Measurements from ENCODE around the gene RRP1B.

The RRP1B gene

DNA sequence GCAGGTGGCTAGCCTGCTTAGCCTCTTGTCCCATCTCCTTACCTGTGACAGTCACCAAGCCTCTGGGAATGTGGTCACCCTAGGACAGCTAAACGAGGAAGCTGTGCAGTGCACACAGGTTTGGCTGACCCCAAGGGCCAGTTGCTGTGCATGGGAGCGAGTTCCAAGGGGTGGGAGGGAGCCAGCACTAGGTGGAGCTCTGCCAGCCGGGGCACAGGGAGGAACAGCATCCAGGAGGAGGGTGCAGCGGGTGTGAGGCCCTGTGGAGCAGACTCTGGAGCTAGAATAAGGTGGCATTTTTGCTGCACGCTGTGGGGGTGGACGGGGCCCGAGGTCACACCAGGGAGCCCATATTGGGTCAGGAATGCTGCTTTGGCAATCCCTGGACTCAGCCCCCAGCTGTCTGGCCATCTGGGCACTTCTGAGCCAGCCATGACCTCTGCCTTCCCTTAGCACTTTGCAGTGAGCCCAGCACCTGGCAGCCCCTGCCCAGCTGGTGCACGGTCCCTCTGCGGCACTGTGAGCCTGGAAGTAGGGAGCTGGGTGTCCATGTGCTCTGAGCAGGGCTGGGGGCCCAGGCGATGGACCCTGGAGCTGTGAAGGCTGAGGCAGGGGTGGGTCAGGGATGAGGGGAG is 68.3 kb downstream of the RRP1B start:
- DNase-seq (ENCODE audit: low read depth): no peak

DNA sequence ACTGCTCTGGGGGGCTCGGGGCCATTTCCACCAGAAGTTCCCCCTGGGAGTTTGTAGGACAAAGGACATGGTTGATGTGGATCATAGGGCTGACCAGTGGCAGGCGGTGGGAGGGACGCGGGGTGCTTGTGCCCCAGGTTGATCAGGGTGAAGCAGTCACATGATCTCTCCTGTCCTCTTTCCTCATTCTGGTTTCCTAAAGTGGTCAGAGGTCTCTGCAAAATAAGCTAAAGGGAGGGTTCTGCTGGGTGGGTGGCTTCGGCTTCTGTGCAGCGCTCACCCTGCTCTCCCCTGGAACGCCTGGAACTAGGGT is 68.8 kb downstream of the RRP1B start:
- no peak for DNase-seq (ENCODE audit: low read depth)

GRCh38 chr21:43728467-43729390 is 69.4 kb downstream of the RRP1B start:
- DNase-seq (ENCODE audit: low read depth): peak; percentile 78

GRCh38 chr21:43731476-43731875 is 72.1 kb downstream of the RRP1B start:
- no peak for DNase-seq (ENCODE audit: low read depth)

GRCh38 chr21:43731891-43732711 is 72.7 kb downstream of the RRP1B start:
- no peak for DNase-seq (ENCODE audit: low read depth)

- no peak for DNase-seq (ENCODE audit: low read depth)
Measured at GRCh38 chr21:43733060-43733459, 73.7 kb downstream of the RRP1B start.

- DNase-seq (ENCODE audit: low read depth): peak; percentile 32
Measured at GRCh38 chr21:43733529-43734071, 74.2 kb downstream of the RRP1B start.

DNA sequence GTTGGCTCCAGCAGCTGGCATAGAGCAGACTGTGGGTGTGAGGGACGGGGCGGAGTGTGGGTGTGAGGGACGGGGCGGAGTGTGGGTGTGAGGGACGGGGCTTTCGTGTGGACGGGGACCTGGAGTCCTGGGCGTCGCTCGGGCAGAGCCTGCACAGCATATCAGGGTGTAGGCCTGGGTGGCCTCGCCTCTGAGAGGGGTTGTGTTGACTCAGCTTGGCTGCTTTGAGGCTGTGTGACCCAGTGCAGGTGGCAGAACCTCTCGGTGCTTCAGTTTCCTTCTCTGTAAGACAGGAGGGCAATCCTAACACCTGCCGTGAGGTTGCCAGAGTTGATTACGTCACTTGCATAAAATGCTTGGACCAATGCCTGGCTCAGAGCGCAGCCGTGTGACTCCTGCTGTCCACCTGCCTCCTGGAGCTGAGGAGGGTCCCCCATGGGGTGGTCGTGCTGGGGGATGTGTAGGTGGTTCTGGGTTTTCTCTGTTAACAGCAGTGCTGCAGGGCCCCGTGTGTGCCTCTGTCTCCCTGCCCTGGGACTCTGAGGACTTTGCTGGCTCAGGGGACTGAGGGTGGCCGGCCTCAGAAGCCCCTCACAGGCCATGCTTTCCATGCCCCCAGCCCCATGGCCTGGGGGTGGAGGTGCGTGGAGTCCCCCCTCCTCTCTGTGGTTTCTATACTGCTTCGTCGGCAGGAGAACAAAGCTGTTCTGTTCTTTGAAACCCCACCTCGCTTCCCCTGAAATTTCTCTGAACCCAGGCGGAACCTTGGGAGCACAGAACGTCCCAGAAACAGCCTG is 75.0 kb downstream of the RRP1B start:
- no peak for DNase-seq (ENCODE audit: low read depth)

GRCh38 chr21:43734928-43735229 is 75.5 kb downstream of the RRP1B start:
- no peak for DNase-seq (ENCODE audit: low read depth)

DNA sequence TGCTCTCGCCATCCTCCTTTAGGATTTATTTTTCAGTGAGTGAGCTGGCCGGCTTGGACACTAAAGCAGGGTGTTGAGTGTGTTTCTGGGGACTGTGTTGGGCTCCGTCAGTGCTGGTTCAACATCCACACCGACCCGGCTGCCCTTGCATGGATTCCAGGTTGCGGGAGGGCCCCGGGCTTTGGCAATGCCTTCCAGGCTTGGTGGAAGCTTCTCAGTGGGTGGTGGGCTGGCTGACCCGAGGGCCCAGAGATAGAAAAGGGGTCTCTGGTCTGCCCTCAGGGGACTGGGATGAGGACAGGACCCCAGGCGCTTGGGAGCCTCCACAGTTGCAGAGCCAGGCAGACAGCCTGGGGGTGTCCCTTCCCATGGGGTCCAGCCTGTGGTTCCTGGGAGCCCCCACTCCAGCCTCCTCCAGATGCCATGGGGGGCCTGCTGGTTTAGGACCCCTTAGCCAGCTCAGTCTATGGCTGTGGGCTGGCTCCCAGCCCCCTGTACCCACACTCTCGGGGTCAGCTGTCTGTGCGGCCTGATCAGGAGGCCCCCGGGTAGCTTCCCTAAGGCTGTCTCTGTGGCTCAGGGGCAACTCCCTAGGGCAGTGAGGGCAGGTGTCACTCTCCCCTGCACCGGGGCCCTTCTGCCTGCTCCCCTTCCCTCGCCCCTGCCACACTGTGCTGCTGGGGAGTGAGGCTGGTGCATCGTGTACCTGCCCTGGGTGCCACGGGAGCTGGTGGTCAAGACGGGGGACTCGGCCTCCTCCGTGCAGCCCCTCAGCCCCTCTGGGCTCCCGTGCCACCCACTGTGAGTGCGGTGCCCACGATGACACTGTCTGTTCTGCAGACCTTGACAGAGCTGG is 76.1 kb downstream of the RRP1B start:
- DNase-seq (ENCODE audit: low read depth): no peak

GRCh38 chr21:43736224-43736883 is 77.0 kb downstream of the RRP1B start:
- DNase-seq (ENCODE audit: low read depth): no peak

DNA sequence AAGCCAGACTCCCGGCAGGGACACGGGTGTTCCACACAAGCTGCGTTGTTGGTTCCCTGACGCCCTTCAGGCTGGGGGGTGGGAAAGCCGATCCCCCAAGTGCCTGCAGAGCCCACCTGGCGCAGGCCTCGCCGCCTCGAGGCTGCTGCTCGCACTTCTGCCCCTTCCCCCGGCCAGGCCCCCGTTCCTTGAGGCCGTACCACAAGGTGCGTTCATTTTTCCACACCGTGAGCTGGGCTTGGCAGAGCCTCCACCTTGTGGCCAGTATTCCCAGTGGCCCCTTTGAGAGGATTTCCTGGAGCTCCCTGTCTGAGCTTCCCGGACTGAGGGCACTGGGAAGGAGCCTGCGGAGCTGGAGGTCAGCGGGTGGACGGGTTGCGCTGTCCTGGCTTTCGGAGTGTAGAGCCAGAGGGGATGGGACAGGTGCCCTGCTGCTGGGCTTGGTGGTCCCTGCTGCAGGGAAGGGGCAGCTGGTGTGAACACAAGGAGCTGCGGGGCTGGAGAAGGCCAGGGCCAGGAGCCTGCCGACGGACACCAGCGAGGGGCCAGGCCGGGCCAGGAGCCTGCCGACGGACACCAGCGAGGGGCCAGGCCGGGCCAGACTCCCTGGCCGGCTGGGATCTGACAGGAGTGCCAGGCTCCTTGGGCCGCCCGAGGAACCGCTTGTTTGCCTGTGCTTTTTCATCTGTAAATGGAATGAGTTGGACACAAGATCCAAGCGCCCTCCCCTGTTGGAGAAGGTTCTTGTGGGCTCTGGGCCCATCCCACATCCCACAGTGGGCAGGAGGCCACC is 78.0 kb downstream of the RRP1B start:
- no peak for DNase-seq (ENCODE audit: low read depth)

DNA sequence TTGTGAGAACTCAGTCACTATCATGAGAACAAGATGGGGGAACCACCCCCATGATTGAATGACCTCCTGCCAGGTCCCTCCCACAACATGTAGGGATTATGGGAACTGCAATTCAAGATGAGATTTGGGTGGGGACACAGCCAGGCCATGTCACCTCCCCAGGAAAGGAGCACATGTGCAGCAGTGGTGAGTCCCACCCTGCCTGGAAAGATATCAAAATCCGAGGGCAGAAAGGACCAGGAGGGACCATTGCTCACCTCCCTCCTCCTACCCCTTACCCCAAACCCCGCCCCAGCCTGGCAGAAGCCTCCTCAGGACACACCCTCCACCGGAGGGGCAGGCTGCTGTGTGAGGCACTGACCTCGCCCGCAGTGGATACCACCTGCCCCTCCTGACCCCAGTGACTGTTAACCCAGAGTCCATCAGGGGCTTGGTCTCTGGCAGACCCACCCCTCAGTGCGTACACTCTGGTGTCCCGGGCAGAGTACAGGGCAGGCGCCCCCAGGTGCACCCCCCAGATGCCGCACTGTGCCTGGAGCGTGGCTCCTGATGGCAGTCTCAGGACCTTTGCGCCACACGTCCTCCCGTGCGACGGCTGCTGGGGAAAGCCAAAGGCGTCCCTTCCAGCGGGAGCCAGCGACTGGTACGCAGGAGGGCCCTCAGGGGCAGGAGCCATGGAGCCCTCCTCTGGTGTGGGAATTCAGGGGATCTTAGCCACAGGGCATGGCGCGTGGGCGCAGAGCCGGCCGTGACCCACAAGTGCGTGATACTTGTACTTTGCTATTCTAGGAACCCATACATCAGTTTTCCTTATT is 80.5 kb downstream of the RRP1B start:
- no peak for DNase-seq (ENCODE audit: low read depth)

- no peak for DNase-seq (ENCODE audit: low read depth)
Measured at GRCh38 chr21:43740497-43741156, 81.3 kb downstream of the RRP1B start.

DNA sequence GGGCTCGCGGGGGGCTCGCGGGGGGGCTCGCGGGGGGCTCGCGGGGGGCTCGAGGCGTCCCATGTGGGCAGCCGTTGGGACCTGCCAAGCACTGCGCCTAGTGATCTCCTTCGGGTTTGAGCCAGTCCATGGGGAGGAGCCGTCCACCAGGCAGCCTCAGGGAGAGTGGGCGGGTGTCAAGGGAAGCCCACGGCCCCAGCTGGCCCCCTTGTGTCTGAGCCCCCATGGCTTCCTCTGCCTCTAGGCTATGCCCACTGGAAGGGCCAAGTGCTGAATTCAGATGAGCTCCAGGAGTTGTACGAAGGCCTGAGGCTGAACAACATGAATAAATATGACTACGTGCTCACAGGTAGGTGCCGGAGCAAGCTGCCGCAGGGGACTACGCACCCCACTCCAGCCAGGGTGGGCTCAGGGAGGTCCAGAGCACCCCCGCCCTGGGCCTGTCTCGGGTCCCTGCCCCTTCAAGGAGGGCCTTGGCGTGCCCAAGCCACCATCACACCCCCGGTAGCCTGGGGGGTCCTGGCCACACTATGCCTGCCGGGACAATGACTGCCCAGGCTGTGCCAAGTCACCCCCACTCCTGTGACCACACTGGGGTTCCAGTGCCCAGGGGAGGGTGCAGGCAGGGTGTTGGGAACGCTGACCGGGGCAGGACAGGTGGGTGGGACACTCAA is 82.2 kb downstream of the RRP1B start:
- DNase-seq (ENCODE audit: low read depth): no peak

GRCh38 chr21:43743947-43744346 is 84.6 kb downstream of the RRP1B start:
- no peak for DNase-seq (ENCODE audit: low read depth)

- DNase-seq (ENCODE audit: low read depth): no peak
Measured at GRCh38 chr21:43744725-43745124, 85.4 kb downstream of the RRP1B start.

All from stimulated activated CD8-positive, alpha-beta memory T cell treated with anti-CD3 and anti-CD28 coated beads, Interleukin-12 subunit alpha, Interleukin-12 subunit beta, amount 100 ng/mL, for 4 hours (primary cell).